Mesendoderm (in vitro differentiated cells): ENCODE results near the gene GIMAP2.

Experiments used
- DNase-seq: peaks from one replicate; pipeline ENCODE4 v3.0.0; 2013
- H2AK5ac ChIP-seq: 2 replicates; pipeline ENCODE4 v1.6.1; 2013; ENCODE audit warnings: low read length, inconsistent platforms
- H2BK120ac ChIP-seq: 2 replicates; pipeline ENCODE4 v1.6.1; 2013; ENCODE audit warnings: low read depth, mild to moderate bottlenecking, low read length, moderate library complexity, mixed read lengths
- H2BK15ac ChIP-seq: replicated peaks from 2 replicates; pipeline ENCODE4 v1.6.1; 2013; ENCODE audit warnings: low read depth, mild to moderate bottlenecking, moderate library complexity
- H2BK5ac ChIP-seq: 2 replicates; pipeline ENCODE4 v1.6.1; 2013; ENCODE audit warnings: low read length, inconsistent platforms
- H3K18ac ChIP-seq: 2 replicates; pipeline ENCODE4 v1.6.1; 2013; ENCODE audit warnings: mild to moderate bottlenecking, low read length, mixed read lengths
- H3K23ac ChIP-seq: one replicate; pipeline ENCODE4 v1.6.1; 2013; ENCODE audit warnings: low read length
- H3K27ac ChIP-seq: 2 replicates; pipeline ENCODE4 v1.5.1; 2013; ENCODE audit warnings: low read depth, mild to moderate bottlenecking, inconsistent platforms, low read length, moderate library complexity
- H3K27me3 ChIP-seq: 2 replicates; pipeline ENCODE4 v1.6.1; 2013; ENCODE audit warnings: low read length, control low read depth, mild to moderate bottlenecking, inconsistent platforms; ENCODE audit not compliant: insufficient read depth, poor library complexity
- H3K36me3 ChIP-seq: 2 replicates; pipeline ENCODE4 v1.6.1; 2013; ENCODE audit warnings: low read length, inconsistent platforms; ENCODE audit not compliant: control insufficient read depth, insufficient read depth
- H3K4ac ChIP-seq: one replicate; pipeline ENCODE4 v1.6.1; 2013; ENCODE audit warnings: low read depth, mild to moderate bottlenecking, low read length, moderate library complexity
- H3K4me1 ChIP-seq: 2 replicates; pipeline ENCODE4 v1.6.1; 2013; ENCODE audit warnings: low read depth, low read length, inconsistent platforms; ENCODE audit not compliant: control insufficient read depth
- H3K4me2 ChIP-seq: 2 replicates; pipeline ENCODE4 v1.6.1; 2013; ENCODE audit warnings: low read length
- H3K4me3 ChIP-seq: 2 replicates; pipeline ENCODE4 v1.5.1; 2013; ENCODE audit warnings: mild to moderate bottlenecking, low read length
- H3K56ac ChIP-seq: one replicate; pipeline ENCODE4 v1.6.1; 2013; ENCODE audit warnings: low read length
- H3K79me1 ChIP-seq: 2 replicates; pipeline ENCODE4 v1.6.1; 2013; ENCODE audit warnings: low read length, inconsistent platforms
- H3K79me2 ChIP-seq: 2 replicates; pipeline ENCODE4 v1.6.1; 2013; ENCODE audit warnings: mild to moderate bottlenecking, low read length; ENCODE audit not compliant: control insufficient read depth, insufficient read depth
- H3K9ac ChIP-seq: 2 replicates; pipeline ENCODE4 v1.6.1; 2013; ENCODE audit warnings: low read length, inconsistent platforms
- H4K5ac ChIP-seq: one replicate; pipeline ENCODE4 v1.6.1; 2013; ENCODE audit warnings: low read length
- H4K8ac ChIP-seq: one replicate; pipeline ENCODE4 v1.6.1; 2013; ENCODE audit warnings: low read depth, mild to moderate bottlenecking, control low read depth, low read length, moderate library complexity
- WGBS: extraction: QIAGEN DNeasy Blood & Tissue Kit; methylation state at CpG from one replicate; pipeline ENCODE4 v1.1.7; 2013; ENCODE audit warnings: low lambda C conversion rate, missing lambda C conversion rate; ENCODE audit not compliant: insufficient coverage; ENCODE audit errors: extremely low coverage; 5-methylcytosine and 5-hydroxymethylcytosine counted together

GIMAP2 gene

GRCh38 chr7:150736864-150737263, 51.4 kb downstream of the GIMAP2 start:
- H3K23ac ChIP-seq: no peak overlapping the region
- no peak overlapping the region for H3K27ac ChIP-seq
- H3K36me3 ChIP-seq: no peaks in the 10 kb centered on the region
- H2BK5ac ChIP-seq: no peak overlapping the region
- H3K18ac ChIP-seq: no peak overlapping the region
- no peaks in the 10 kb centered on the region for H3K79me1 ChIP-seq
- no peak overlapping the region for H4K8ac ChIP-seq
- no peak for DNase-seq
- H3K4me3 ChIP-seq: no peak overlapping the region
- no peak overlapping the region for H3K4me2 ChIP-seq
- H3K56ac ChIP-seq: no peak overlapping the region
- H3K9ac ChIP-seq: no peak overlapping the region
- H2BK15ac ChIP-seq: no peak overlapping the region
- no peak overlapping the region for H2BK120ac ChIP-seq
- no peaks in the 10 kb centered on the region for H3K79me2 ChIP-seq
- H3K4me1 ChIP-seq: peaks cover 3% of the 10 kb centered on the region
- peaks cover 64% of the 10 kb centered on the region for H3K27me3 ChIP-seq
- H3K4ac ChIP-seq: no peak overlapping the region
- H2AK5ac ChIP-seq: no peak overlapping the region
- no CpG with 5 or more reads among the region's 4 CpGs for WGBS
- no peak overlapping the region for H4K5ac ChIP-seq

GRCh38 chr7:150737265-150738055, 52.0 kb downstream of the GIMAP2 start, which contains the start of gene GIMAP5:
Gene GIMAP5 (plus strand): TSS chr7:150737418. CDS start chr7:150740885, 3,467 bp downstream.
- Histone ChIP-seq H3K56ac (no peak within 1 kb of the TSS), H2BK15ac (no peak within 1 kb of the TSS), H4K8ac (no peak within 1 kb of the TSS), H3K18ac (no peak within 1 kb of the TSS), H3K4ac (no peak within 1 kb of the TSS), H3K4me1 (peaks cover 3% of the 10 kb centered on the region), H3K4me3 (no peak within 1 kb of the TSS), H3K79me2 (no peaks in the 10 kb centered on the region), H3K27ac (no peak within 1 kb of the TSS), H3K4me2 (no peak within 1 kb of the TSS), H2AK5ac (no peak within 1 kb of the TSS), H2BK5ac (no peak within 1 kb of the TSS), H3K79me1 (no peaks in the 10 kb centered on the region), H2BK120ac (no peak within 1 kb of the TSS), H4K5ac (no peak within 1 kb of the TSS), H3K9ac (no peak within 1 kb of the TSS), H3K36me3 (no peaks in the 10 kb centered on the region), H3K27me3 (peaks cover 61% of the 10 kb centered on the region), H3K23ac (no peak within 1 kb of the TSS)
- DNase-seq: no peak
- no CpG with 5 or more reads among the region's 14 CpGs for WGBS

GRCh38 chr7:150738092-150738491, 52.6 kb downstream of the GIMAP2 start:
- H2AK5ac ChIP-seq: no peak overlapping the region
- DNase-seq: no peak
- H3K27me3 ChIP-seq: peaks cover 62% of the 10 kb centered on the region
- no peak overlapping the region for H3K4me2 ChIP-seq
- H4K5ac ChIP-seq: no peak overlapping the region
- no peak overlapping the region for H2BK15ac ChIP-seq
- no peak overlapping the region for H3K18ac ChIP-seq
- no peak overlapping the region for H3K4ac ChIP-seq
- no peak overlapping the region for H3K23ac ChIP-seq
- no peak overlapping the region for H3K9ac ChIP-seq
- H3K56ac ChIP-seq: no peak overlapping the region
- H3K27ac ChIP-seq: no peak overlapping the region
- no CpG with 5 or more reads among the region's 5 CpGs for WGBS
- H3K79me2 ChIP-seq: no peaks in the 10 kb centered on the region
- peaks cover 3% of the 10 kb centered on the region for H3K4me1 ChIP-seq
- no peak overlapping the region for H3K4me3 ChIP-seq
- no peaks in the 10 kb centered on the region for H3K79me1 ChIP-seq
- H4K8ac ChIP-seq: no peak overlapping the region
- H3K36me3 ChIP-seq: no peaks in the 10 kb centered on the region
- no peak overlapping the region for H2BK120ac ChIP-seq
- no peak overlapping the region for H2BK5ac ChIP-seq

- no CpG with 5 or more reads among the region's 5 CpGs for WGBS
- Histone ChIP-seq H3K18ac (no peak overlapping the region), H3K27me3 (peaks cover 60% of the 10 kb centered on the region), H2AK5ac (no peak overlapping the region), H3K27ac (no peak overlapping the region), H2BK5ac (no peak overlapping the region), H3K36me3 (no peaks in the 10 kb centered on the region), H2BK120ac (no peak overlapping the region), H3K79me2 (no peaks in the 10 kb centered on the region), H3K4me3 (no peak overlapping the region), H3K4me1 (peaks cover 3% of the 10 kb centered on the region), H4K8ac (no peak overlapping the region), H2BK15ac (no peak overlapping the region), H4K5ac (no peak overlapping the region), H3K4me2 (no peak overlapping the region), H3K56ac (no peak overlapping the region), H3K23ac (no peak overlapping the region), H3K79me1 (no peaks in the 10 kb centered on the region), H3K4ac (no peak overlapping the region), H3K9ac (no peak overlapping the region)
- no peak for DNase-seq
Measured at GRCh38 chr7:150738591-150739001, 53.1 kb downstream of the GIMAP2 start.

- peaks cover 61% of the 10 kb centered on the region for H3K27me3 ChIP-seq
Measured at GRCh38 chr7:150739033-150739432, 53.5 kb downstream of the GIMAP2 start.

GRCh38 chr7:150740053-150740452, 54.5 kb downstream of the GIMAP2 start:
- no peak overlapping the region for H2AK5ac ChIP-seq
- H3K9ac ChIP-seq: no peak overlapping the region
- H4K5ac ChIP-seq: no peak overlapping the region
- peaks cover 3% of the 10 kb centered on the region for H3K4me1 ChIP-seq
- no peaks in the 10 kb centered on the region for H3K79me1 ChIP-seq
- H3K4me2 ChIP-seq: no peak overlapping the region
- peaks cover 58% of the 10 kb centered on the region for H3K27me3 ChIP-seq
- H2BK5ac ChIP-seq: no peak overlapping the region
- no peak for DNase-seq
- no peaks in the 10 kb centered on the region for H3K36me3 ChIP-seq
- no peak overlapping the region for H3K23ac ChIP-seq
- no peak overlapping the region for H3K4me3 ChIP-seq
- WGBS: no CpG with 5 or more reads among the region's 10 CpGs
- H3K4ac ChIP-seq: no peak overlapping the region
- H2BK120ac ChIP-seq: no peak overlapping the region
- H3K27ac ChIP-seq: no peak overlapping the region
- H4K8ac ChIP-seq: no peak overlapping the region
- no peak overlapping the region for H3K56ac ChIP-seq
- H3K79me2 ChIP-seq: no peaks in the 10 kb centered on the region
- no peak overlapping the region for H3K18ac ChIP-seq
- H2BK15ac ChIP-seq: no peak overlapping the region

More at GRCh38 chr7:150739033-150739432, 53.5 kb downstream of the GIMAP2 start:
- Histone ChIP-seq H3K23ac (no peak overlapping the region), H3K79me1 (no peaks in the 10 kb centered on the region), H3K4me3 (no peak overlapping the region), H3K27ac (no peak overlapping the region), H3K36me3 (no peaks in the 10 kb centered on the region), H3K18ac (no peak overlapping the region), H3K4me1 (peaks cover 3% of the 10 kb centered on the region), H2BK5ac (no peak overlapping the region), H3K4ac (no peak overlapping the region), H4K8ac (no peak overlapping the region), H2BK120ac (no peak overlapping the region), H3K4me2 (no peak overlapping the region), H2BK15ac (no peak overlapping the region), H3K9ac (no peak overlapping the region), H4K5ac (no peak overlapping the region), H3K79me2 (no peaks in the 10 kb centered on the region), H2AK5ac (no peak overlapping the region), H3K56ac (no peak overlapping the region)
- no peak for DNase-seq
